GM21786 (cell line): Measurements from ENCODE around the gene DVL2.

Source experiments
- ATAC-seq: cut with Tn5 transposase; IDR thresholded peaks from one replicate; pipeline ENCODE4 v1.9.1; 2021; ENCODE audit not compliant: unreplicated experiment

DVL2 gene

DNA sequence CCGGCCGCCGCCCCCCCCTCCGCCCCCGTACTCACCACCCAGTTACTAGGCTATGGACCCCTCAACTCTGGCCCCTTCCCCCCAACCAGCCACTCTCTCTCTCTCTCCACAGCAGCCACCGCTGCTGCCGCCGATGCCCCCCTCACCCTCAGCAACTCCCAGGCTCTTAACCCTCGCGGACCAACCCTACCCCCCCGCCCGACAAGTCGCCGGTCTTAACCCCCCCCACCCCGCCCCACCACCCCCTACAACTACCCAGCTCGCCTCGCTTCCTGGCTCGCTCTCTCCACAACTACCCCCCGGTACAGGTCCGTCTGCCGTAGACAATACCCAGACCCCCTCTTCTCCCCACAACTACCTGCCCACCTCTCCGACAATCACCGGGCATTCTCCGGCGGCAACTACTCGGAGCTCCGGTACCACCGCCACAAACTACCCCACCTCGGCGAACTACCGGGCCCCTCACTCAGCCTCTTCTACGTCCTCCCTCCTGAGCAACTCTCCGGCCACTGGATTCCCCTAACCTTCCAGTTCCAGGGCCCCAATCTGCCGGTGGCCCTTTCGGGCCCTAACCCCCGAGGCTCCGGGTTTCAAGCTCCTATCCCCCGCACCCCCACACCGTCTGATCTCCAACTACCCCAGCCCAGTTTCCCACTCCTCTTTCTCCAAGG lies 4.2 kb upstream of the DVL2 start:
- ATAC-seq = no peak

DNA sequence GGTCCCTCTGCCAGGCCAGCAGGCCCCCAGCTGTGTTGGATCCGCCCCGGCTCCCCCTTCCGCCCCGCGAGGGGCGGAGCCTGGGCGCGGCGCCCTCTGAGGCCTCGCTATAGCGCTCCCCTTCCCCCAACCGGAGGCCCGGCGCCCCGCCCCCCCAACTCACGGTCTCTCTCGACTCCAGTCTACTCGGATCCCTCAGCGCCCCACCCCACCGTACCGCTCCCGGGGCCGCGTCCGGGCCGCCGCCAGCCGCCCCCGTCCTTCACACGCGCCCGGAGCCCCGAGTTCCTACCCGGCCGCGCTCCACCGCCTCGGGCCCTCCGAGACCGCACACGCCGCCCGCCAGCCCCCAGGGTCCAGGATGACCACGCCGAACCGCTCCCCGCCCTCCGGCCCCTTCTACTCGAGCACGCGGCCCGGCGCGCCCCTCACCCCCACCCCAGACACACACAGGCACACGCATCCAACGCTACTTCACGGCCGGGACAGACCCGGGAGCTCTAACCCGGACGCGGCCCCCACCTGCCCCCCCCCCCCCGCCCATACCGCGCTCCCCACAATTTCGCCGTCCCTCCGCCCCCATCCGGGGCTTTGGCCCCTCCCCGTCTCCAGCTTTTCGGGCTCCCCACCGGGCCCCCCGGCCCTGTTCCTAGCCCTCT lies 3.6 kb upstream of the DVL2 start:
- no peak for ATAC-seq

DNA sequence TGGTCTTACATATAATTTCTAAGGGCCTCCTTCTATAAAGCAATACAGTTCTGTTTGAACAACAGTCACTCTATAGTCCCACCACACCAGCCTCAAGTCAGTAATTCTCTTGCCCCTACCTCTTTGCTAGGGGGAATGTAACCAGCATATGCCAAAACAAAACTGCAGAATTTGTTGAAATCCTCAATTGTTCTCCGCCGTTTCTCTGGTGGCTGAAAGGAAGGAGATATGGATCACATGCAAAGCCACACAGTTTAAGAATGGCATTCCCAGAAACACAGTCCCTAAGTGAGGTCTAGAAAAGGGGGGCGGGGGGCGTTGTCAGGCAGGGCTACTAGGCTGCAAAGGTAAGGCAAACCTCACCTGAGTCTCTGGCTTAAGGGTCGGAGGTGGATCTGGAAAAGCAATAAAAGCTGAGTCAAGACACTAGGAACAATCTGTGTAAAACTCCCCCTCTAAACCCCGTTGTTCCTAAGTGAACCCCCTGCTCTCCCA lies 3.0 kb upstream of the DVL2 start:
- no peak for ATAC-seq

DNA sequence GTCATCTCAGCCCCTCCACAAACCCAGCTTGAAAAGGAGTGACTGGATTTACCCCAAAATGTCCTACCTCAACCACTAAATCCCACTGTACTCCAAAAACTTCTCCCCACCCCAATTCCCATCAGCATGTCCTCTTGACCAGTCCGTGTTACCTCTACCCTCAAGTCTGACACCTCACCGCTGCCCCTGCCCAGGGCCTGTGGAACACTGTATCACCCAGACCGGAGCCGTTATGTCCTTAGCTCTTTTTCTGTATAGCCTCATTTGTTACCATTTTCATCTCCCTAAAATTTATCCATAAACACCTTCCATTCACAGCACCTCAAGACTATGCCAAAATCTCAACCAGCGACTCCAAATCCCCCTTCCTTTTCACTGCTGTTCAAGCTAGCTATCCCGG lies 2.5 kb upstream of the DVL2 start:
- no peak for ATAC-seq

DNA sequence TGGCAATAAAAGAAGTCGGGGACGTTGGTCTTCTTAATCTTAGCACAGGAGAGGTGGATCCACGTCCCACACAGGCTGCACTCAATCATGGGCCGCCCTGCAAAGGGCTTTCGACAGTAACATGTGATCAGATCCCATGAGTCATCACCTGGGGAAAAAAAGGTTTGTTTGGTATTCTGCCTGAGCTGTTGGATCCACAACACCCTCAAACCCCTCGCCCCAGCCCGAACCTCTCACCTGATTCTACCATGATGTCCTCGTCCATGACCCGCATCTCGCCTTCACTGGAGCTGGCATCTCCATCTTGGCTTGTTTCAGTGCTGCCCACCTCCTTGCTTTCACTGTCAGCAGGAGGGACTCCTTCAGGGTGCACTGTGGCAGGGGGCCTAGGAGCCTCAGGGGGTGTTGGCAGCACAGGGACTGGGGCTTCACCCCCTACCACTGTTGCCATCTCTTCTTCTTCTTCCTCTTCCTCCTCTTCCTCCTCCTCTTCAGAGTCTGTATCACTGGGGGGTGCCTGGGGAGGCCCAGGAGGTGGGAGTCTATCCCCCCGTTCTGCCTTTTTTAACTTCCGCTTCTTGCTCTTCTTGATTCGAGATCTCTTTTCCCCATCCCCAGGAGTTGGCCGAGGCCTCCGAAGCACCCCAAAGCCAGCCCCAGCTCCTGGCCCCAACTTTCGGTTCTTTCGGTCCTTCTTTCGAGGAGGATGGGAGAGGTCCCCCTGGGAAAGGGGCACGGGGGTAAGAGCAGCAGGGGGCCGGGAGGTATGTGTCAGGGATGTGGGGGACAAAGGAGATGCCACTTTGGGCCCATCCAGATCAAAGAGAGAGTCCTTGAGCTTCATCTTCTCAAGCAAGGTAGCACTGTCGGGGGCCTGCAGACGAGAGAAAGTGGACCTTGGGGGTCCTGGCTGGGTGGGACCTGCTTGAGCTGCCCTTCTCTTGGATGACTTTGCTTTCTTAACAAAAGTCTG lies 1.7 kb upstream of the DVL2 start:
- ATAC-seq = no peak

DNA sequence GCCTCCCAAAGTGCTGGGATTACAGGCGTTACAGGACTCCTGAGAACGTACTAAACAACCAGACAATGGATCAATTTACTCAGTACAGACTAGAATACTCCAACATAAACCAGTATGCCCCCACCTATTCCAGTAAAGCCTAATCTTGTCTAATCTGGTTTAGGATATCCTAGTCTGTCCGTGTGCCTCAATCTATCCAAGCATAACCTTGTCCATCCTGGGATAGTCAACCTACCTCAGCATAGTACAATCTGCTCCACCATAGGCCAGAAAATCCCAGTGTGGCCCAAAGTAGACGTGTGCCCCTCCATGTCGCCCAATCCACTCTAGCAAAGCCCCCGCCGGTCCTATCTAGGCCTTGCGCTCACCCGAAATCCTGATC lies 625 bp downstream of the DVL2 start:
- ATAC-seq = no peak

DNA sequence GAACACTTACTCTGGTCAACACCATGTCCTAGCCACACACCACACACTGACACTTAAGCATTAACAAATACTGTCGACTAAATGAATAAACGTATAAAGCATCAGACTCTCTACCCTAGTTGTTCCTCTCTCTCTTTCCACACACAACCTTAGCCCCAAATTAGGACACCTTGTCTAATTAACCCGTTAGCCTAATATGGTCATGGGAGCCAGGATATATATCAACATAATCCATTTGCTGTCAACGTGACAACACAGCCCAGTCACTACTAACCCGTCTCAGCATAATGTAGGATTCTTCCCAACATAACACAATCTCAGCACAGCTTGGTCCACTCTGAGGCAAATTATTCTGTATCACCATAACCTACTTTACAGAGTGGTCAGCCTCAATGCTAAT lies 2.2 kb downstream of the DVL2 start:
- no peak for ATAC-seq

DNA sequence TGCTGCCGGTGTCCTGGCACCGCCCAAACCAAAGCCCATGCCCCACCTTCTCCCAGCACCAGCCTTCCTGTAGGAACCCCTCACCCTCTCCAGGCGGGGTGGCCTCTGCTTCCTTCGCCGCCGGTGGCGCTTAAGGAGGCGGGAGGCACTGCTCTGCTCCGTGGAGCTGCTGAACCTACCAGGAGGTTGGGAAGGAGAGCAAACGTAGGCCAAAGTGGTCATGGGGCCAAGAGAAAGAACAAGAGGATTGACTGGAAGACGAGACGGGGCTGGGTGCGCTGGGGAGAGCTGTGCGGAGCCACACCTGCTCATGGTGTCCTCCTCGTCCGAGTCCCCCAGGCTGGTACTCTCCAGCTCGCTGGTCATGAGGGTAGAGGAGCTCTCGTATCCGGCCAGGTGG lies 4.8 kb downstream of the DVL2 start:
- ATAC-seq = no peak

DNA sequence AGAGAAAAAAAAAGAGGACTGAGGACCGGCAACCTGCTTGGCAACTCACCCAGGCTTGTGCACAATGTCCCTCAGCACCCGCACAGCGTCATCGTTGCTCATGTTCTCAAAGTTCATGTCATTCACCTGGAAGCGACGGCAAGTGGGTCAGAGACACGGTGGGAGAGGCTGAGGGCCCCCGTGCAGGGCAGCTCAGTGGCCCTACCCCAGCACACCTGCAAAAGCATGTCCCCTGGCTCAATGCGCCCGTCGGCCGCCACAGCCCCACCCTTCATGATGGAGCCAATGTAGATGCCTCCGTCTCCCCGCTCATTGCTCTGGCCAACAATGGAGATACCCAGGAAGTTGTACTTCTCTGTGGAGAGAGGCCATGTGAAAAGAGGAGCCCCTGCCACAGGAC lies 5.4 kb downstream of the DVL2 start:
- ATAC-seq = no peak

DNA sequence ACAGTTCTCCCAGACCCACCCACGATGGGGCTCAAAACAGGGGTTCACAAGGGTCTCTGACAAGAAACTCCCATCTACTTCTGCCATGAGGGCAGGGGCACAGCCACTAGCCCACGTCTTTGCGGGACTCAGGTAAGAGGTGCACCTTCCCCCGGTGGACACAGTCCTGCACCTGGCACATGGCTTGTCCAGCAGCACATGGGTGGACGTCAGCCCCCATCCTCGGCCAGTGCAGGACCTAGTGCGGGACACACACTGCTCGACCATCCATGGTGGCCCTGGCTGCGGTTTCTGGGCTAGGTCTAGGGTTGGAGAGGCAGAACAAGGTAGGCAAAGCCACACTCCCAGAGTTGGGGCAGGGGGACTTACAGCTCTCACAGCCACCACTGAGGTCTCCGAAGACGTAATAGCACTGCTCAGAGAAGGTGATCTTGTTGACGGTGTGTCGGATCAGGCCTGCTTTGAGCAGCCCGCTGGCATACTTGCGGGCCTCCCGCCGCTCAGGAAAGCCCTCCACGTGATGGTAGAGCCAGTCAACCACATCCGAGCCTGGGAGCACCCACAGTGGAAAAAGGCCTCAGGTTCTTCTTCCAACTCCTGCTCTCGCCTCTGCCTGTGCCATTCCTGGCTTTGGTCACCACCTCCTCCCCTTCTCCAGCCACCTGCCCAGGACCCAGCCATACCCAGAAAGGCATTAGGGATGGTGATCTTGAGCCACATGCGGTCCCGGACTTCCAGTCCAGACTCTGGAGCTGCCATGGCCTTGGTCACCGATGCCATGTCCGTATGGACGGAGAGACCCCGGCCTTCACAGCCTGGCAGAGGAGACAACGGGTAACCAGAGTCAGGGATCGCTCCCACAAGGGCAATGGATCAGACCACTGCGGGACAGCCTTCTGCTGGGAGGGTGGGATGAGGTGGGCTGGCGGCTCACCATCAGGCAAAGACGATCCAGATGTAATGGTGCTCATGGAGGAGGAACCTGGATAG lies 7.3 kb downstream of the DVL2 start:
- ATAC-seq = no peak

DNA sequence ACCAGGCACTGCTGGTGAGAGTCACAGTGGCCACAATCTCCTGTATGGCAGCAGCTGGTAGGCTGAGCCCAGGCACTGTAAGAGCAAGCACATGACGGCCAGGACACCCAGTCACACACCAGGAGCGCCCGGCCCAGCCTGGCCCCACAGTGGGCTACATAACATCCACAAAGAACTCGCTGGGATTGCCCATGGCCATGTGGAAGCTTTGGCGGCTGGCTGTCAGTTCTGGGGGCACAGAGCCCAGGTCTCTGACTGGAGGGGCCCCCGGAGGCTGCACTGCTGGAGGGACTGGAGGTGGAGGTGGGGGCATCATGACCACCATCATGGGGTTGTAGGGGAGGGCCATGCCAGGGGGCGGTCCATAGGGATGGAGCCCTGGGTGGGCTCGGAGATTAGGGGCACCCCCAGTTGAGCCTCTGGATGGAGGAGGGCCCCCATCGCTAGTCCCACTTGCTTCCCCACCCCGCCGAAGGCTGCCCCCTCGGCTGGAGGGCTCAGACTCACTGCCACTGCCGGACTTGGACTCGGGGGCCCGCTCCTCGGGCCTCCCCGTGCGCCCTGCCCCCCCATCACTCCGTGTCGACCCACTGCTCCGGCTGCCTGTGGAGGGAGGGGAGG lies 8.5 kb downstream of the DVL2 start:
- no peak for ATAC-seq

DNA sequence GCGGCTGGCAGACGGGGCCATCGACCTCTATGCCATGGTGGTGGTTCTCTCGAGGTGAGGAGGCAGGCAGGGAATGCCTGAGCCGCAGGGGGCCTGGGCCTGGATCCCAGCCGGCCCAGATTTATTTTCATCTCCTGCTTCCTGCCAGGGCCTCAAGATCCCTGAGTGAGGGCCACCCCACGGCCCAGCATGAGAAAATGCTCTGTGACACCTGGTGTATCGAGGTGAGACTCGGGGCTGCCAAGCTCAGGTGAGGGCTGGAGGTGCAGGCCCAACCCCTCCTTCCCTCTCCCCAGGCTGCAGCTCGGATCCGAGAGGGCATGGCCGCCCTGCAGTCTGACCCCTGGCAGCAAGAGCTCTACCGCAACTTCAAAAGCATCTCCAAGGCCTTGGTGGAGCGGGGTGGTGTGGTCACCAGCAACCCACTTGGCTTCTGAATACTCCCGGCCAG lies 9.6 kb downstream of the DVL2 start:
- ATAC-seq = no peak

DNA sequence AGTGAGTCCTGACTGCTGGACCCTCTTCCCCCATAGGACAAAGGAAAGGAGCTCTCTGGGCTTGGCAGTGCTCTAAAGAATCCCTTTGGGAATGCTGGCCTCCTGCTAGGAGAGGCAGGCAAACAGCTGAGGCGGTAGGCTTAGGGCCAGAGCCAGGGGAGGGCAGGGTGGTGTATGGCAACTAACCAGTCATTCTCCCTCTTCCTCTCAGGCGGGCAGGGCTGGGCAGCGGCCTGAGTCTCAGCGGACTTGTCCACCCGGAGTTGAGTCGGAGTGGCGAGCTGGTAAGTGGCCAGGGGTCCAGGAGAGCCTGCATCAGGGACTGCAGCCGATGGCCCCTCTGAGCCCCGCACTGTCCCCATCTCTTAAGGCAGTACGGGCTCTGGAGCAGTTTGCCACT lies 10.2 kb downstream of the DVL2 start:
- ATAC-seq = no peak

DNA sequence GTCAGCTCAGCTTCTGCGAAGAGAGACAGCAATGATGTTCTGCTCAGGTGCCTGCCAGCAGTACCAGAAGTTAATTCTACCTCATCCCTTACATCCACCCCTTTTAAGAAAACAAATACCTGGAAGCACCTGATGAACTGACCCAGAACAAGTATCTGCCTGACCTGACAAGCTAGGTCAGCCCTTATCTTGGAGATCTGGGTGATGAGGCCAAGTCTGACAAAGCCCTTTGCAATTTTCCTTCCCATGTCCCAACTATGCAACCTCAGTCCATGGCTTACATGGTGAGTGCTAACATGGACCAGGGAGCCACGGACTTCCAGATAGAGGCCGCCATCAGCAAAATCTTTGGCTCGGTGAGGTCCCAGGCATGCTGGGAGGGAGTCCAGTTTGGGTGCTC lies 10.9 kb downstream of the DVL2 start:
- no peak for ATAC-seq

DNA sequence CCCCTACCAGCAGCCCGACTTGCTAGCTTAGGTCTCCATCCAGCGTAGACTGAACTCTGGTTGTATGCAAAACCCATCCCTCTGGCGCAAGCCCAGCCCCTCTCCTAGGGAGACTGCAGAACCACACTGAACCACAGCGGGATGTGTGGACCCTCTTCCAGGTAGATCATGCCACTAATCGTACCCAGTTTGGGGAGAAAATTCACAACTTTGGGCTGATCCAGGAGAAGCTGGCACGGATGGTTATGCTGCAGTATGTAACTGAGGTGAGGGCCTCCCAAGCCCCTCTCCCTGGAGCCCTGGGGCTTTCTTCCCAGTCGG lies 11.4 kb downstream of the DVL2 start:
- no peak for ATAC-seq

DNA sequence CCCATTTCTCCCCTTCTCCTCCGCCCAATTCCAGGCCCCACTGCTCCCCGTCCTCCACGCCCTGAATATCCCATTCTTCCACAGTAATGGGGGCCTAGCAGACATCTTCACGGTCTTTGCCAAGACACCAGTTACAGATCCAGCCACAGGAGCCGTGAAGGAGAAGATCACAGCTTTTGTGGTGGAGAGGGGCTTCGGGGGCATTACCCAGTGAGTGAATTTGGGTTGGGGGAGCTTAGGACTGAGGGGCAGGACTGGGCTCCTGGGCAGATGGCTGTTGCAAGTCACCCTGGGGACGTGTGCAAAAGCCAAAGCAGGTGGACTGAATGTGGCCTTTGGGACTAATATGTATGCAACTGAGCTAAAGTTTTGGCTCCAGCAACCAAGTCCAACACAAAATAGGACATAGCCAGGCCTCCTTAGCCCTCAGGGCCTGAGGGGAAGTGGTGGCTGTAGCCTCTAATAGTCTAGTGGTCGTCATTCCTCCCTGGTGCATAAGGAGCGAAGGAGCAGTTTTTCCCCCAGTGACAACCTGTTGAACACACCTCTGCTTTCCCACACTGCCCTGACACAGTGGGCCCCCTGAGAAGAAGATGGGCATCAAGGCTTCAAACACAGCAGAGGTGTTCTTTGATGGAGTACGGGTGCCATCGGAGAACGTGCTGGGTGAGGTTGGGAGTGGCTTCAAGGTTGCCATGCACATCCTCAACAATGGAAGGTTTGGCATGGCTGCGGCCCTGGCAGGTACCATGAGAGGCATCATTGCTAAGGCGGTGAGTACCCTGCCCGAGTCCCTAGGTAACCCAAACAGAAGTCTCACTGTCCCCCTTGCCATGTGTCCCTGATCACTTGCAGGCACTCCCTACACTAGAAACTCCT lies 12.0 kb downstream of the DVL2 start:
- no peak for ATAC-seq

DNA sequence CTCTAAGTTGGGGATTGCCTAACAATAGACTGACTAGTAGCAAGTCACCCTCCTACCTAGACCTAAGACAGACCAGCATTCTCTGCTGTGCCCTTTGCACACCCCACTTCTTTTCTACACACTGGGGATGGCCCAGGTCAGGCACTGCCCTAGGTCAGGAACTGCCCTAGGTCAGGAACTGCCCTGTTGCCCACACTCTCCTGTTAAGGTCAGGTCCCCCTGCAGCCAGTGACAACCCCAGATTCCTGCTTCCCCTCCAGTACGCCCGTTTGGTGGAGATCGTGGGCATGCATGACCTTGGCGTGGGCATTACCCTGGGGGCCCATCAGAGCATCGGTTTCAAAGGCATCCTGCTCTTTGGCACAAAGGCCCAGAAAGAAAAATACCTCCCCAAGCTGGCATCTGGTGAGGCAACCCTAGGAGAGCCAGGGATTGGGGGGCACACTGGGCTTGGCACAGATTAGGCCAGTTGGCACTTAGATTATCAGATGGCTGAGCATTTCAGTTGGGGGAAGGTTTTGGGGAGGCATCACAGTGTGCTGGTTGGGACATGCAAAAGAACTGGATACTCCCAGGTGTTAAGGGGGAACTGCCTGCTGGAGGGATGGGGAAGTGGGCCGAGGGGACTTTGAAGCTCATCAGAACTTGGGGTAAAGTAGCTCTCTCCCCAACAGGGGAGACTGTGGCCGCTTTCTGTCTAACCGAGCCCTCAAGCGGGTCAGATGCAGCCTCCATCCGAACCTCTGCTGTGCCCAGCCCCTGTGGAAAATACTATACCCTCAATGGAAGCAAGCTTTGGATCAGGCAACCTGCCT lies 12.8 kb downstream of the DVL2 start:
- no peak for ATAC-seq

DNA sequence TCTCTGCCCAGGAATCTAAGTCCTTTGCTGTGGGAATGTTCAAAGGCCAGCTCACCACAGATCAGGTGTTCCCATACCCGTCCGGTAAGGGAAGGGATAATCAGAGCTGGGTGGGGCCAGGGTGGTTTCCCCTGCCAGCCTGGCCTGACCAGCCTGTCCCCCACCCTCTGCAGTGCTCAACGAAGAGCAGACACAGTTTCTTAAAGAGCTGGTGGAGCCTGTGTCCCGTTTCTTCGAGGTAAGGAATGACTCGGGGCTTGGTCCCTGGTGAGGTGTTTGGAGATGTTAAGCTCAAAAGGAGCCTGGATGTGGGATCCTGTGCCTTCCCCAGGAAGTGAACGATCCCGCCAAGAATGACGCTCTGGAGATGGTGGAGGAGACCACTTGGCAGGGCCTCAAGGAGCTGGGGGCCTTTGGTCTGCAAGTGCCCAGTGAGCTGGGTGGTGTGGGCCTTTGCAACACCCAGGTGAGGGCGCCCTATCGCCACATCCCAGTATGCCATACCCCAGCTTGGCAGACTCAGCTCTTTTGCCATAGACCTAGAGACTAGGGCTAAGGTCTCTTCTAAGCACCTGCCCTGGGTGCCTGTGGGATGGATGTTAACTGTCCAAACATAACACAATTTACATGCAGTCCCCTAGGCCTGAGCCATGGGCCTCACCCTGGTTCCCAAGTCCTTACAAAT lies 13.6 kb downstream of the DVL2 start:
- no peak for ATAC-seq
